Measurements from ENCODE around the gene RIT2. TPM values are rescaled to one million over a fixed set of nuclear protein-coding genes. Genes with fewer than 3 reads are reported as not detected.

Gene RIT2
- total RNA-seq, 1 donor from 2014 or later = not detected

- ATAC-seq (no peak), DNase-seq (ENCODE audit: low spot score) (no peak)
These were observed 22.9 kb downstream of the RIT2 start for GRCh38 chr18:43092539-43092938.

DNA sequence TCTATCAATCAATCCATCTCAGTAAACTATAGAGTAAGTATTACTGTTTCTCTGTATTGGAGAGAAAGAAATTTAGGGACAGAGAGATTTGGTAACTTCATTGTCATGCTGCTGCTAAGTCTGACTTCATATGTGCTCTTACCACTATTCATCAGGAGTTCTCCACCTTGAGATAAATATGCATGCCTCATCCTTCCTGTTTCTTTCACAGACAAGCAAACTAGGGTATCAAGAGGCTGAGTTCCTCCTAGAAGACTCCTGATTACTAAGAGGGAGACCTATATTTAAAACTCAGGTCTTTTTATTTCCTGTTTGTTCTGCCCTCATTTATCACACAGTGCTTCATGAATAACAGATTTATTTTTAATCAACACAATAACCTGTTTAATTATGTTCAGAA is 34.1 kb downstream of the RIT2 start:
- DNase-seq (ENCODE audit: low spot score) (no peak), ATAC-seq (no peak)

DNA sequence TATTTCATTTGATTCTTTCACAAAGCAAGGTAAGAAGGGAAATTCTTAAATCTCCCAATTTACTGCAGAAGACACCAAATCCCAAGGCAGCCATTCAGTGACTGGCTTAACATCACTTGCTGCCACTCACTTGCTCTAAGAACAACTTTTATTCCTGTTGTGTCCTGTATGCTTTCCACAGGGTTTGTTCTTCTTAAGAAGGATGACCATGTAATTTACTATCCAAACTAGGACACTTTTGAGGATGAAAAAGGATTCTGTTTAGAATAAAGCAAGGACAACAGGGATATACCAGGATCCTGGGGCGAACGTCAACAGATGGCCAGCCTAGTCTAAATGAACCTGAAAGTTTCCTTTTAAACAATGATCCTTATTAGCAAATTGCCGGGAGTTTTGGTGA is 34.8 kb downstream of the RIT2 start:
- no peak for ATAC-seq
- no peak for DNase-seq (ENCODE audit: low spot score)

GRCh38 chr18:43079422-43079821 is 36.1 kb downstream of the RIT2 start:
- DNase-seq (ENCODE audit: low spot score) (no peak), ATAC-seq (no peak)

DNA sequence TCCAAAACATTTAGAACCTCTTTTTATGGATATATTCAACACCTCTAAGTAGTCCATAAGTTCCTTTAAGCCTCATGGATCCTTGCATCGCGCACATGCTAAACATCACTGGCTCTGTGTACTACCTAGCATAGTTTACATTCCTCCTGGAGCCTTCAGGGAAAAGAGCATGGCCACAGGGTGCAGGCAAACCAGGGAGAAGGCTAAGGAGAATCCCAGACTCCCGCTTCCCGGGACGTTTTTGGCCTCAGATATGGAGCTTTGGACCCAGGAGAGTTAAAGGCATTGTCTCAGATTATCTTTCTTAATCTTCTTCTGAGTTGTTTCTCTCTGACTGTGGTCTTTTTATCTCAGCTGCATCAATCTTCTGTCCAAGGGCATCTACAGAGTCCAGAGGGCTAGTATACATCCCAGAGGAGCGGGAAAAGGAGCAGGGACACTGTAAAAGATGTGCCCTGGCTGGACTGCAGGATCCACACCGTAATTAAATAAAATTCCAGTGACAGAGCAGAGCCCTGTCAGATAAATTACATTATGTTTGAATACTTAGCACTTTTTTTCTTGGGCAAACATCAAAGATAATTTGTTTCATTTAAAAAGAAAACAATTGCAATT is 36.9 kb downstream of the RIT2 start:
- DNase-seq (ENCODE audit: low spot score) = no peak
- no peak for ATAC-seq

GRCh38 chr18:43077510-43078308 is 37.8 kb downstream of the RIT2 start:
- ATAC-seq (no peak), DNase-seq (ENCODE audit: low spot score) (no peak)

GRCh38 chr18:43073771-43074170 is 41.7 kb downstream of the RIT2 start:
- DNase-seq (ENCODE audit: low spot score) = no peak
- no peak for ATAC-seq

DNA sequence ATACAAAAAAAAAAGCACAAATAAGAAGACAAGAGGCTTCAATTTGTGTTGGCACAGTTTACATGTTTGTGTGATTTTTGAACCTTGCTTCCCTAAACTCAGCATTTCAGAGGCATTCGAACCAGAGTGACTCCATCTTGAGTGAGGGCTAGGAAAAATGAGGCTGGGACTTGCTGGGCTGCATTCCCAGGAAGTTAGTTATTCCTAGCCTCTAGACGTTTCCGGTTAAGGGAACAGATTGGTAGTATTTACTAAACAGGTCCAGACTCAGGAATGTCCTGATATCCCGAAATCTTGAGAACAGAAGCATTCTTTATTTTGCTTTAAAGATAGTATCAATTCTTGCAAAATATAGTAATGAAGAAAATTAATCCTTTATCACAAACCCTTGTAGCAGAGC is 46.7 kb downstream of the RIT2 start:
- no peak for ATAC-seq
- DNase-seq (ENCODE audit: low spot score) = no peak

- DNase-seq (ENCODE audit: low spot score) (no peak), ATAC-seq (no peak)
These were observed 47.9 kb downstream of the RIT2 start for GRCh38 chr18:43067570-43067969.

DNA sequence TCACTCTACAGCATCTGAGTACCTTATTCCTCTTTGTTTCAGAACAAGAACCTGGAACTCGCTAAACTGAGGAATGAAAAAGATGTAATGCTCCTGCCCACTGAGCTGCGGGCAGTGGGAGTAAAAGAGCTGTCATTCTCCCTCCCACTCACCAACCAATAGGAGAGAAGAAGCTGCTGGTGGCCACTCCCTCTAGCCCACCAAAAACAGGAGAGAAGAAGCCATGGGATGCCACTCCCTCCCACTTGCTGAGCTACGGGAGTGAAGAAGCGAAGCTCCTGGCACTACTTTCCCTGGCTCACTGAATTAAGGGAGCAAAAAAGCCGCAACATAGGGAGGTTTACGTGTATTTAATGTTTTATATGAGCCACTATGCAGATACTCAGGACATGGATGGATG is 53.7 kb downstream of the RIT2 start:
- ATAC-seq (no peak), DNase-seq (ENCODE audit: low spot score) (no peak)

- ATAC-seq = peak; percentile 75
- no peak for DNase-seq (ENCODE audit: low spot score)
These were observed 54.2 kb downstream of the RIT2 start for GRCh38 chr18:43061318-43061717.

DNA sequence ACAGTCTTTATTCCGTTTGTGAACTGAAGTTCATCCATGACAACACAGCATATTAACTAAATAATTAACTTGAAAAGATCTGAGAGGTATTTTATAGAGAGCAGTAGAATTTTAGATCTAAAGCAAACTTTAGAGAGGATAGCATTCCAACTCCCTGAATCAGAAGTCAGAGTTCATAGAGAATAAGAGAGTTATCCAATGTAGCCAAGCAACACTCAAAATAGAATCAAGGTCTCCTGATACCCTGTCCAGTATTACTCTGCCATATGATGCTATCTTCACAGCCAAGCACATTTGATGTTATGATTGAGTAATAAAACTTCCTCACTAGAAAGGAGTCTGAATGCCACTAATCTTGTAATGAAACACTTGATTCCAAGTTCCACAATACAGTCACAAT is 55.5 kb downstream of the RIT2 start:
- ATAC-seq (no peak), DNase-seq (ENCODE audit: low spot score) (no peak)

DNA sequence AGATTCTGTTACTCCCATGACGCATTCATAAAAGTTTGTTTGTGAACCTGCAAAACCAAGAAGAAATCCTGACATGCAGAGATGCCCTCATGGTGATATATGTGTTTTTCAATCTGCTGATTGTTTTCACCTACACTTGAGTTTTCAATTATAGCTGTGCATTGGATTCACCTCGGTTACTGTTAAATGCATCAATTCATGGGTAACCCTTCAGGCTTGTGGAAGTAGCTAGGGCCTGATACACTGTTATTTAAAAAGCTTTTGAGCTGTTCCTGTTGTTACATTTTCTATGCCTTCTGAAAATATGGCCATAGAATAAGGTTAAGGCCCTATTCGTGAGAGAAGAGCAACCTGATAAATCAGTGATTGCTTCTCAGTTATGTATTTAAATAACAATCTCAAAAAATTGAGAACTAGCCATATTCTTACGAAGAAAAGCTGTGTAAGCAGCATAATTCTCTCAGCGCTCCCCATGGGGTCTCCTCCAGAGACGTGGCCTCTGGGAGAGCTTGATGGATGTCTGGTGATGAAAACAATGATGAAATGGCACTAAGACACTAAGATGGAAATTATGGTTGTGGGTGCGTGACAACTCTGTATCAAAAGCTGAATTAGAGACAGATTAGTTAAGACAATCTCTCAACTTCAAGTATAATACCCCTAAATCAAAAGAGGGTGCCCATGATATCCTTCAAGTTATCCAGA is 60.5 kb downstream of the RIT2 start:
- DNase-seq (ENCODE audit: low spot score) (no peak), ATAC-seq (no peak)

- no peak for DNase-seq (ENCODE audit: low spot score)
- peak; percentile 80 for ATAC-seq
These were observed 66.5 kb downstream of the RIT2 start for GRCh38 chr18:43049021-43049420.

DNA sequence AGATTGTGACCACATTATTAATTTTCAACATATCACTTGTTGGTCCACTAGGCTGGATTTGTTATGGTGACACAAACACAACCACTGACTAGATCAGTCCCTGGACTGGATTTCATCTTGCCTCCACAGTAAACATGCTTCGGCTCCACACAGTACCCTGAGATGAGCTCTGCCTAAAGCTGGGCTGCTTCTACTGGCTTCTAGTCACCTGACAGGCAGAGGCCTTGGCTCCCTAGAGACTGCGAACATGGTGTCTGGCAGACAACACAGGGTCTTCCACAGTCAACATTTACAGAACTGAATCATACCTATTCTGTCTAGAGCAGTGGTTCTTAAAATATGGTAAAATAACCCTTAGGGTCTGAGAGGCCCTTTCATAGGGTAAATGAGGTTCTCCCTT is 69.2 kb downstream of the RIT2 start:
- no peak for DNase-seq (ENCODE audit: low spot score)
- ATAC-seq = no peak

GRCh38 chr18:43043626-43044025 is 71.9 kb downstream of the RIT2 start:
- DNase-seq (ENCODE audit: low spot score) (no peak), ATAC-seq (no peak)

- ATAC-seq (no peak), DNase-seq (ENCODE audit: low spot score) (no peak)
These were observed 75.2 kb downstream of the RIT2 start for GRCh38 chr18:43040281-43040680.

DNA sequence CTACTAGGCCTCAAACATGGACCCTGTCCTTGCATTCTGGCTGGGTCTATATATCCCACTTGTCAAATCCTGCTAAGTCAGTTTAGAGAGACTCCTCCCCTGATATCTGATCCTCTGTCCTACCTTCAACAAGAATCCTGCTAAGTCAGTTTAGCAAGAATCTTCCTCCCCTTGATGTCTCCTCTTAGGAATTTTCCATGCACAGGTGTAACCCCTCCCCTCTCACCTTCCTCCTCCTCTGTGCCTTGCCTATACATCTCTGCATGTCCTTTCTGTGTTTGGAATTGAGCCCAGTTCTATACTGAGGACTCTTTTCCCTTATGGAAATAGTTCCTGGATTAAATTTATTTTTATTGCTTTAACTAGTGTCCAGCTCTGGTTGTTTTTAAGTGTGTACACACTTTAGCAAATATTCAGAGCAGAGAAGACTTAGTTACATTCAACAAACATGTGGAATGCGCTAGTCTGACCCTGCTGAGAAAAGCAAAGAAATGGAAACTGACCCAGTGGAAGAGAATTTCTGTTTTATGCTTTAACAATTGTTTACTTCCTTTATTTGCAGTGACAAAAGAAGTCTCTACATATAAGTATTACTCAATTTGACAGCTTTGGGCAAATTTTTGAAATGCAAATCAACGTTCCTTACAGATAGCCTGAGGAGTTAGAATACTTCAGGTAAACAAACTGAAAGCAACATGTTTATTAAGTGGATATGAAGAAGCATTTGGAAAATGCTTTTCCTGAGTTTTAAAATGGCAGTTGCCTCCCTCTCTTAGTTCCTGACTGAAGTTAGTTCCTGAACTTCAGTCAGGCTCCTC is 80.6 kb downstream of the RIT2 start:
- ATAC-seq (no peak), DNase-seq (ENCODE audit: low spot score) (no peak)

DNA sequence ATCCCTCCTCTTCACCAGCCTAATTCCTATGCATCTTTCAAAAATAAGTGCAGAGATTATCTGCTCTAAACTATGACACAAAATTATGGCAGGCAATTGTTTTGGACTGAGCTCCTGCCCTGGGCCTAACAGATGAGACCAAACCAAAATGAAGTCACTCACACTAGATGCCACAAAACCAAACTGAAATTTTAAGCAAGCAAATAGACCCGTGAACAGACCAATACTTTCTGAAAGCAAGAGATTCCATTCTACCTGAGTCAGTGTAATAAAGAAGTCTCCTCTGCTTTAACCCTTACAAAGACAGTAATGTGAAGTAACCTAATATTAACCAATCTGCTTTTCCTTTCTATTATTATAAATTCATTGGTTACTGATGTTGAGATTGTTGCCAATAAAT is 84.3 kb downstream of the RIT2 start:
- ATAC-seq (no peak), DNase-seq (ENCODE audit: low spot score) (no peak)

GRCh38 chr18:43029414-43029813 is 86.1 kb downstream of the RIT2 start:
- DNase-seq (ENCODE audit: low spot score) (no peak), ATAC-seq (no peak)

DNA sequence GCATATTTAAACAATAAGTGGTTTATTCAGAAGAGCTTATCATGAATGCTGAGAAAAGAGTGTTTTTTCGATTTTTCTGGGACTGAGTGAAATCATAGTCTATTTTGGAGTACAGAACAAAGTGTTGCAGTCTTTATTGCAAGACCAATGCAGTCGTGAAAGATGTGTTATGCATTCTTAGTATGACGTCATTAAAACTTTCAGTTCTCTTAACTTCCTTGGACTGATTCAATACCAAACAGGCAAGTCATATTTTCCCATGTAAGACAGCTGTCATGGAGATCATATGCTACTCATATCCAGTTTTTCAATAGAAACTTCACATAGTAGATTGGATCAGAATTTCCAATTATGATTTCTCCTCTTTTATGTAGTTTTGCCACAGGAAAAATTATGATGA is 92.6 kb downstream of the RIT2 start:
- ATAC-seq = no peak

More for the DNA sequence above, 92.6 kb downstream of the RIT2 start:
- DNase-seq (ENCODE audit: low spot score) = no peak
